Muscle of leg (tissue), 16 donors: ENCODE results near the gene CEND1. TPM values are rescaled to one million over a fixed set of nuclear protein-coding genes. Genes with fewer than 3 reads are reported as not detected.
A peak's percentile ranks its signal among the peaks of the same experiment; 100 is the strongest.

Experiments
- DNase-seq: peaks from one replicate; pipeline ENCODE4 v3.0.0; 2013
- H3K27ac ChIP-seq: one replicate; pipeline ENCODE4 v1.5.1; 2013; ENCODE audit warnings: mild to moderate bottlenecking, low read length, control low read depth
- H3K27me3 ChIP-seq: one replicate; pipeline ENCODE4 v1.6.1; 2013; ENCODE audit warnings: low read length; ENCODE audit not compliant: control insufficient read depth, insufficient read depth
- H3K36me3 ChIP-seq: one replicate; pipeline ENCODE4 v1.6.1; 2013; ENCODE audit warnings: low read length; ENCODE audit not compliant: control insufficient read depth, insufficient read depth
- H3K4me1 ChIP-seq: one replicate; pipeline ENCODE4 v1.6.1; 2013; ENCODE audit warnings: low read length; ENCODE audit not compliant: control insufficient read depth, insufficient read depth
- H3K4me3 ChIP-seq: one replicate; pipeline ENCODE4 v1.5.1; 2013; ENCODE audit warnings: low read length, control low read depth
- H3K9me3 ChIP-seq: replicated peaks from 2 replicates; pipeline ENCODE4 v1.6.1; 2013; ENCODE audit warnings: low read depth, low read length; ENCODE audit not compliant: control insufficient read depth
- WGBS: methylation state at CpG from one replicate; pipeline ENCODE4 v1.1.5; 2013; ENCODE audit warnings: missing lambda C conversion rate; ENCODE audit not compliant: insufficient coverage; 5-methylcytosine and 5-hydroxymethylcytosine counted together
- long read RNA-seq, 11 donors: transcript quantifications; one replicate each; lab custom pipeline, GENCODE V29; 2026
- polyA plus RNA-seq, 8 donors: library from polyadenylated mRNA; unstranded; fragments of 120-200 nt; gene quantifications; one replicate each; pipeline versions ENCODE4 v1.2.1 to v1.2.3, GENCODE V29; 2013; ENCODE audit warnings: inconsistent platforms in 1 of 8, low replicate concordance in 1 of 8; ENCODE audit not compliant: insufficient read length in 8 of 8, insufficient read depth in 1 of 8
- total RNA-seq: library from RNA; stranded (reverse); fragments of 120-200 nt; gene quantifications from one replicate; pipeline ENCODE4 v1.2.4, GENCODE V29; 2013

The CEND1 gene
- total RNA-seq (0.04 TPM), polyA plus RNA-seq (1 to 10 TPM in 1 of 8 donors, under 1 TPM in 7; 0.36 to 1.5 (median 0.56) TPM)
- long read RNA-seq, donor 1, result 0 reads
- long read RNA-seq, donor 2, result 0 reads
- long read RNA-seq, donor 3, result 0 reads
- long read RNA-seq, donor 4, result 0 reads
- long read RNA-seq, donor 5, result 0 reads
- long read RNA-seq, donor 6, result 0 reads
- long read RNA-seq, donor 7, result 0 reads
- long read RNA-seq, donor 8, partial matches to known transcripts, result 0 of 2 reads
- long read RNA-seq, donor 8, other reads (novel, unspliced or antisense), result 0 of 2 reads
- long read RNA-seq, donor 9, result 0 reads
- long read RNA-seq, donor 10, result 0 reads
- long read RNA-seq, donor 11, partial matches to known transcripts, result 0 of 1 reads
- long read RNA-seq, donor 11, other reads (novel, unspliced or antisense), result 0 of 1 reads

DNA sequence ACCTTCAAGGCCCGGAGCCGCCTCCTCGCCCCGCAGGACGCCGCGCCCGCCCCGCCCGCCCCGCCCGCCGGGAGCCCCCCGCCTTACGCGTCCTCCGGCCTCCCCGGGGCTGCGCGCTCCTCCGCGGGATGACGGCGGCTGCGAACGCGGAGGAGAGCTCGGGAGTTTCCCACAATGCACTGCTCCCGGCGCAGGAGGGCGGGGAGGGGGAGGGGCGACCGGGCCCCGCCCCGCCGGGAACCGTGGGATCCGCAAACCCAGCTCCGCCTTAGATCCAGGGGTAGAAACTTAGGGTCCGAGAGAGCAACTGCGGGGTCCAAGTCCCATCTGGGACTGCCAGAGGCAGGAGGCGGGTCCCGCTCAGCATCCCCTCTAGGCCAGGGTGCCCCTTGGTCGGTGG lies at the start of gene CEND1:
Gene CEND1 (minus strand): TSS at position 148 of the 400 bp plus-strand sequence. CDS start 1,514 bp downstream, outside the sequence.
- Histone ChIP-seq H3K27me3 (peaks cover 18% of the 10 kb centered on the region), H3K36me3 (peaks cover 32% of the 10 kb centered on the region), H3K4me3 (no peak within 1 kb of the TSS), H3K9me3 (no peaks in the 10 kb centered on the region), H3K4me1 (peaks cover 39% of the 10 kb centered on the region), H3K27ac (no peak within 1 kb of the TSS)
- under 1% methylated on average over 39 of the region's 44 CpGs for WGBS
- no peak for DNase-seq

DNA sequence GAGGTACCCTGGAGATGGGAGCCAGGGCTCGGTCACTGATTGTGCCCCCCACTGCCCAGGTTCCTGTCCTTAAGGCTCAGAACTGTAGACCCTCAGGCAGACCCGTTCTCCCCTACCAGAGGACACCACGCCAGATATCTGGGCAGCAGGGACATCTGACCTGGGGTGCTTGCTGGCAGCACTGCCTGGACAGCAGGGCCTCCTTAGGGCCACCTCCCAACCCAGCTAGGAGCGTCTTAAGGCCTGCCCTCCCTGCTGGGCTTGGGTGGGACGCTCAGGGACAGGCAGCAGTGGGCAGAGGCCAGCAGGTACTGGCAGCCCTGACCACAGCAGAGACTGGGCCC lies 49.4 kb upstream of the CEND1 start:
- no peaks in the 10 kb centered on the region for H3K27me3 ChIP-seq
- no peak overlapping the region for H3K4me3 ChIP-seq
- DNase-seq, result no peak
- H3K9me3 ChIP-seq, result no peaks in the 10 kb centered on the region
- H3K27ac ChIP-seq, result peak overlapping the region; percentile 71
- peaks cover 61% of the 10 kb centered on the region for H3K4me1 ChIP-seq
- H3K36me3 ChIP-seq, result peaks cover 65% of the 10 kb centered on the region
- 74% methylated on average over 3 of the region's 5 CpGs for WGBS

- no peaks in the 10 kb centered on the region for H3K9me3 ChIP-seq
- H3K4me1 ChIP-seq, result peaks cover 61% of the 10 kb centered on the region
- H3K4me3 ChIP-seq, result no peak overlapping the region
- peak overlapping the region; percentile 71 for H3K27ac ChIP-seq
- no peaks in the 10 kb centered on the region for H3K27me3 ChIP-seq
- DNase-seq, result no peak
- H3K36me3 ChIP-seq, result peaks cover 65% of the 10 kb centered on the region
- WGBS, result 52% methylated on average over 16 of the region's 17 CpGs
Observed at GRCh38 chr11:838441-839279, 48.8 kb upstream of the CEND1 start.

DNA sequence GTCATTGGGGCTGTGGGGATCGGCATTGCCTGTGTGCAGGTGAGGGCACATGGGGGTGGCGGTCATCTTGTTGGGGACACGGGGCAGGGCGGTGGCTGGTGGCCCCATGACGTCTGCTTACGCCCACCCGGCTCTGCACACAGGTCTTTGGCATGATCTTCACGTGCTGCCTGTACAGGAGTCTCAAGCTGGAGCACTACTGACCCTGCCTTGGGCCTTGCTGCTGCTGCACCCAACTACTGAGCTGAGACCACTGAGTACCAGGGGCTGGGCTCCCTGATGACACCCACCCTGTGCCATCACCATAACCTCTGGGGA lies 48.1 kb upstream of the CEND1 start:
- H3K27ac ChIP-seq, result no peak overlapping the region
- H3K9me3 ChIP-seq, result no peaks in the 10 kb centered on the region
- DNase-seq, result no peak
- H3K4me3 ChIP-seq, result no peak overlapping the region
- no peaks in the 10 kb centered on the region for H3K27me3 ChIP-seq
- H3K36me3 ChIP-seq, result peaks cover 65% of the 10 kb centered on the region
- 95% methylated on average over 4 of the region's 8 CpGs for WGBS
- H3K4me1 ChIP-seq, result peaks cover 56% of the 10 kb centered on the region

- H3K27ac ChIP-seq, result no peak overlapping the region
- 87% methylated on average over 10 of the region's 22 CpGs for WGBS
Observed at GRCh38 chr11:837189-837989, 47.5 kb upstream of the CEND1 start.

GRCh38 chr11:836700-837099 lies 46.8 kb upstream of the CEND1 start:
- no peak for DNase-seq
- H3K27ac ChIP-seq, result no peak overlapping the region
- H3K9me3 ChIP-seq, result no peaks in the 10 kb centered on the region
- H3K4me1 ChIP-seq, result peaks cover 63% of the 10 kb centered on the region
- WGBS, result 81% methylated on average over 8 of the region's 9 CpGs
- peaks cover 3% of the 10 kb centered on the region for H3K27me3 ChIP-seq
- H3K4me3 ChIP-seq, result no peak overlapping the region
- peaks cover 65% of the 10 kb centered on the region for H3K36me3 ChIP-seq

More at GRCh38 chr11:837189-837989, 47.5 kb upstream of the CEND1 start:
- Histone ChIP-seq H3K36me3 (peaks cover 65% of the 10 kb centered on the region), H3K27me3 (no peaks in the 10 kb centered on the region), H3K4me3 (no peak overlapping the region), H3K4me1 (peaks cover 58% of the 10 kb centered on the region), H3K9me3 (no peaks in the 10 kb centered on the region)
- no peak for DNase-seq

DNA sequence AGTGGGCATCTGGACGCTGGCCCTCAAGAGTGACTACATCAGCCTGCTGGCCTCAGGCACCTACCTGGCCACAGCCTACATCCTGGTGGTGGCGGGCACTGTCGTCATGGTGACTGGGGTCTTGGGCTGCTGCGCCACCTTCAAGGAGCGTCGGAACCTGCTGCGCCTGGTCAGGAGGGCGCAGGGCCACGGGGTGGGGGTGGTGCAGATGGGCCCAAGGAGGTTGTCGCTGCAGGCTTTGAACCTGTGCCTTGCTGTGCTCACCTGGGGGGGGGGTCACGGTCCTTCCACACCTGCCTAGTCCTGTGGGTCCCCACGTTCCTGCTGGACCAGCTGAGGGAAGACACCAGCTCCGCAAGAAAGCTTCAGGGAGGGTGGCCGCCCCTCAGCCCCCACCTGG lies 46.4 kb upstream of the CEND1 start:
- peaks cover 8% of the 10 kb centered on the region for H3K27me3 ChIP-seq
- no peak overlapping the region for H3K27ac ChIP-seq
- H3K4me1 ChIP-seq, result peaks cover 63% of the 10 kb centered on the region
- peaks cover 64% of the 10 kb centered on the region for H3K36me3 ChIP-seq
- no peak overlapping the region for H3K4me3 ChIP-seq
- WGBS, result 90% methylated on average over 7 of the region's 14 CpGs
- no peak for DNase-seq
- H3K9me3 ChIP-seq, result no peaks in the 10 kb centered on the region

- peaks cover 48% of the 10 kb centered on the region for H3K36me3 ChIP-seq
- peak overlapping the region; percentile 75 for H3K27ac ChIP-seq
- no peak overlapping the region for H3K4me3 ChIP-seq
- 54% methylated on average over 22 of the region's 31 CpGs for WGBS
- no peaks in the 10 kb centered on the region for H3K9me3 ChIP-seq
- H3K4me1 ChIP-seq, result peaks cover 65% of the 10 kb centered on the region
- H3K27me3 ChIP-seq, result peaks cover 24% of the 10 kb centered on the region
- DNase-seq, result peak; percentile 69
Observed at GRCh38 chr11:834371-835316, 44.8 kb upstream of the CEND1 start.

DNA sequence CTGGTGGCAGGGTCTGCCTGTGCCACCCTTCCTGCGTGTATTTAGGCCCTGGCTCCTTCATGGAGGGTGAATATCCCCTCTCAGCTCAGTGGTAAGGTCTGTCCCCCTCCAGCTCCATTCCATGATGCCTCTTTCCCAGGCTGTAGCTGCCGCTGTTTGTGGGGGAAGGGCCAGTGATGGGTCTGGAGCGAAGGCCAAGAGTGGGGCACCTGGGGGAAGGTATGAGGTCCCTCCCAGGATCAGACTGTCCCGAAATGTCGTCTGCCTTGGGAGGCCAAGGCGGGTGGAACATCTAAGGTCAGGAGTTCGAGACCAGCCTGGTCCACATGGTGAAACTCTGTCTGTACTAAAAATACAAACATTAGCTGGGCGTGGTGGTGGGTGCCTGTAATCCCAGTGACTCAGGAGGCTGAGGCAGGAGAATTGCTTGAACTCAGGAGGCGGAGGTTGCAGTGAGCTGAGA lies 44.0 kb upstream of the CEND1 start:
- Histone ChIP-seq H3K9me3 (no peaks in the 10 kb centered on the region), H3K4me1 (peaks cover 66% of the 10 kb centered on the region), H3K27ac (peak overlapping the region; percentile 59), H3K36me3 (peaks cover 40% of the 10 kb centered on the region), H3K4me3 (peak overlapping the region; percentile 75), H3K27me3 (peaks cover 31% of the 10 kb centered on the region)
- 50% methylated on average over 1 of the region's 9 CpGs for WGBS
- no peak for DNase-seq
